Keratinocyte (primary cell): ENCODE results near the gene TIGD7. TPM values are rescaled to one million over a fixed set of nuclear protein-coding genes. Genes with fewer than 3 reads are reported as not detected.

Experiments used
- DNase-seq: peaks from one replicate; pipeline ENCODE4 v3.0.0-alpha.2; 2011; ENCODE audit warnings: low read depth, missing footprints, low spot score
- FAIRE-seq: peaks from 2 replicates; lab custom pipeline; 2011; peaks lifted over from hg19 to GRCh38; lab: Jason Lieb, UNC
- H2AFZ ChIP-seq: 2 replicates; pipeline ENCODE4 v1.6.0; 2012; ENCODE audit warnings: low read length, control low read depth, inconsistent platforms; ENCODE audit not compliant: control insufficient read depth
- H3K27ac ChIP-seq: 2 replicates; pipeline ENCODE4 v1.5.1; 2011; ENCODE audit warnings: low read length; ENCODE audit not compliant: control insufficient read depth, insufficient read depth
- H3K27me3 ChIP-seq: 3 replicates; pipeline ENCODE4 v1.6.0; 2011; ENCODE audit warnings: low read length; ENCODE audit not compliant: control insufficient read depth, insufficient read depth; ENCODE audit errors: extremely low read depth
- H3K36me3 ChIP-seq, 2 experiments: 2 replicates in 1 of 2; 3 replicates in 1 of 2; pipeline ENCODE4 v1.5.1; 2011; ENCODE audit warnings: low read length in 2 of 2, mild to moderate bottlenecking in 1 of 2; ENCODE audit not compliant: control insufficient read depth in 2 of 2, insufficient read depth in 2 of 2; ENCODE audit errors: extremely low read depth in 1 of 2
- H3K4me1 ChIP-seq: 3 replicates; pipeline ENCODE4 v1.5.1; 2011; ENCODE audit warnings: low read length; ENCODE audit not compliant: control insufficient read depth, insufficient read depth; ENCODE audit errors: extremely low read depth
- H3K4me2 ChIP-seq: 3 replicates; pipeline ENCODE4 v1.6.0; 2011; ENCODE audit warnings: low read depth, low read length; ENCODE audit not compliant: control insufficient read depth, insufficient read depth; ENCODE audit errors: extremely low read depth
- H3K4me3 ChIP-seq, 3 experiments: fragments of 200-600 bp in 1 of 3; sonication (generic) in 1 of 3; 2 replicates in 2 of 3; 3 replicates in 1 of 3; pipeline ENCODE4 v1.5.1; 2011 to 2016; ENCODE audit warnings: low read length in 3 of 3, mild to moderate bottlenecking in 3 of 3, control low read depth in 2 of 3, inconsistent platforms in 1 of 3, low read depth in 1 of 3, mixed read lengths in 1 of 3, mixed run types in 1 of 3, moderate library complexity in 1 of 3; ENCODE audit not compliant: control insufficient read depth in 2 of 3, insufficient read depth in 2 of 3; ENCODE audit errors: extremely low read depth in 1 of 3
- H3K79me2 ChIP-seq: 2 replicates; pipeline ENCODE4 v1.6.0; 2012; ENCODE audit warnings: low read length; ENCODE audit not compliant: control insufficient read depth, insufficient read depth
- H3K9ac ChIP-seq: 3 replicates; pipeline ENCODE4 v1.6.0; 2011; ENCODE audit warnings: low read length; ENCODE audit not compliant: control insufficient read depth, insufficient read depth; ENCODE audit errors: extremely low read depth
- H3K9me1 ChIP-seq: 3 replicates; pipeline ENCODE4 v1.6.0; 2011; ENCODE audit warnings: low read length; ENCODE audit not compliant: control insufficient read depth, insufficient read depth; ENCODE audit errors: extremely low read depth
- H3K9me3 ChIP-seq: 2 replicates; pipeline ENCODE4 v1.5.1; 2012; ENCODE audit warnings: low read depth, low read length; ENCODE audit not compliant: control insufficient read depth
- H4K20me1 ChIP-seq: 3 replicates; pipeline ENCODE4 v1.6.0; 2011; ENCODE audit warnings: low read length; ENCODE audit not compliant: control insufficient read depth, insufficient read depth; ENCODE audit errors: extremely low read depth
- EZH2 ChIP-seq: IDR thresholded peaks from one replicate; pipeline ENCODE4 v1.6.1; 2012; ENCODE audit warnings: inconsistent platforms, mild to moderate bottlenecking, low read length, moderate library complexity
- dilution Hi-C: fragments of 300-500 bp; cut with MboI; formaldehyde crosslinking; loops from one replicate; pipeline ENCODE4 v1.7.0; 2020; ENCODE audit warnings: low sequenced_read_pairs; ENCODE audit not compliant: extremely low pct_ligation_motif_present
- polyA plus RNA-seq, 5 experiments: library from polyadenylated mRNA; depleted of rRNA in 3 of 5; stranded (reverse) in 3 of 5; stranded (forward) in 1 of 5; unstranded in 1 of 5; fragments of >200 nt; gene quantifications; 1 replicate in 1 of 5; 2 replicates in 3 of 5; 3 replicates in 1 of 5; pipeline versions ENCODE4 v1.2.1 to v1.2.3, GENCODE V29; 2011 to 2012; ENCODE audit warnings: missing spikeins in 2 of 5, low read depth in 1 of 5, low replicate concordance in 1 of 5
- TF ChIP-seq, protein P1 (sequence below), 3 experiments: IDR thresholded peaks in 1 of 3; conservative IDR thresholded peaks in 1 of 3; optimal IDR thresholded peaks in 1 of 3; 2 replicates in 2 of 3; 3 replicates in 1 of 3; pipeline versions ENCODE3 to v1.5.1; 2011; ENCODE audit warnings: low read length in 3 of 3, mild to moderate bottlenecking in 3 of 3, moderate library complexity in 2 of 3, control low read depth in 1 of 3, inconsistent platforms in 1 of 3; ENCODE audit not compliant: insufficient read depth in 2 of 3; ENCODE audit errors: extremely low read depth in 1 of 3

The TIGD7 gene
- polyA plus RNA-seq, 1 donor (not counting 4 experiments of a cell fraction or from before 2014, with no cell fraction given): 1.6 TPM

DNA sequence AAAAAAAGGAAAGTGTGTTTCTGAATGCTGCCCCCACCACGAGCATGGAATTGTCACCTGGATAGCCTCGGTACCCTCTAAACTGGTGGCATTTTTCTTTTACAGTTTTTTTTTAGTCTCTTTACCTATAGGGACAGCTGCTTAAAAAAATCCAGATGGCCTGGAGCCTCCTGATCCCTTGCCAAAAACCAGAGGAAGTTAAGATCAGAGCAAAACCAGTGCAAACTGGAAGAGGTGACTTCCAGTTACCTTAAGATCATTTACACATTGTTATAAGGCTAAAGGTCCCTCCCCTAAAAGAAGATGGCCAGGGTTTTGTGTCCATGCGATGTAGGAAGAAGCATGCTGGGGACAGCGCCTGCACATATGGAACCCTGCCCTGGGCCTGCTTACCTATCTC, 52.3 kb downstream of the TIGD7 start:
- dilution Hi-C loops: no loop called here
- TF ChIP-seq EZH2: no peak
- TF ChIP-seq, protein P1, sequence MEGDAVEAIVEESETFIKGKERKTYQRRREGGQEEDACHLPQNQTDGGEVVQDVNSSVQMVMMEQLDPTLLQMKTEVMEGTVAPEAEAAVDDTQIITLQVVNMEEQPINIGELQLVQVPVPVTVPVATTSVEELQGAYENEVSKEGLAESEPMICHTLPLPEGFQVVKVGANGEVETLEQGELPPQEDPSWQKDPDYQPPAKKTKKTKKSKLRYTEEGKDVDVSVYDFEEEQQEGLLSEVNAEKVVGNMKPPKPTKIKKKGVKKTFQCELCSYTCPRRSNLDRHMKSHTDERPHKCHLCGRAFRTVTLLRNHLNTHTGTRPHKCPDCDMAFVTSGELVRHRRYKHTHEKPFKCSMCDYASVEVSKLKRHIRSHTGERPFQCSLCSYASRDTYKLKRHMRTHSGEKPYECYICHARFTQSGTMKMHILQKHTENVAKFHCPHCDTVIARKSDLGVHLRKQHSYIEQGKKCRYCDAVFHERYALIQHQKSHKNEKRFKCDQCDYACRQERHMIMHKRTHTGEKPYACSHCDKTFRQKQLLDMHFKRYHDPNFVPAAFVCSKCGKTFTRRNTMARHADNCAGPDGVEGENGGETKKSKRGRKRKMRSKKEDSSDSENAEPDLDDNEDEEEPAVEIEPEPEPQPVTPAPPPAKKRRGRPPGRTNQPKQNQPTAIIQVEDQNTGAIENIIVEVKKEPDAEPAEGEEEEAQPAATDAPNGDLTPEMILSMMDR (optimal IDR thresholded peaks at IDR 0.05 in 1 of 3, IDR thresholded peaks at IDR 0.05 in 1 of 3, conservative IDR thresholded peaks at IDR 0.05 in 1 of 3; ENCODE audit: extremely low read depth in 1 of 3, insufficient read depth in 2 of 3, low read length in 3 of 3): no peak
- H3K27ac ChIP-seq: no peak overlapping the region
- FAIRE-seq (no peak), DNase-seq (no peak)
- H3K4me2 ChIP-seq: no peak overlapping the region
- H3K27me3 ChIP-seq: no peaks in the 10 kb centered on the region
- no peak overlapping the region for H3K4me3 ChIP-seq
- H3K9me3 ChIP-seq: no peaks in the 10 kb centered on the region
- no peaks in the 10 kb centered on the region for H3K79me2 ChIP-seq
- H3K4me1 ChIP-seq: no peaks in the 10 kb centered on the region
- H3K36me3 ChIP-seq: no peaks in the 10 kb centered on the region
- H2AFZ ChIP-seq: no peak overlapping the region
- no peaks in the 10 kb centered on the region for H3K9me1 ChIP-seq
- H3K9ac ChIP-seq: no peak overlapping the region
- no peaks in the 10 kb centered on the region for H4K20me1 ChIP-seq

DNA sequence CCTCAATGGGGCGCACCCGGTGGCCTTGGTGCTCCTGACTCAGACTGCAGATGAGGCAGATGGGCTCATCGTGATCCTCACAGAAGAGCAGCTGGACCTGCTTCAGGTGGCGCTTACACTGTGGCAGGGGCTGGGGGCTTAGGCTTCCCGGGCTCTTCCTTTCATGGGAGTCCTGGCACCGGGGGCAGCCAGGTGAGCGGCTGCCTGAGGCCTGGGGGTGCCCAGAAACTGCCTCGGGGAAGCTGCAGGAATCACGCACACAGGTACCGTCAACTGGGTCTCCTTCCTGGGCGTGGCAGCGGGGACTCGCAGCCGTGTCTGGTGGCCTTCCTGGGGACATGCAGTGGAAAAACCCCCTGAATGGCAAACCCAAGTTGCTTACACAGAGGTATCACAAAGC, 55.8 kb downstream of the TIGD7 start:
- H4K20me1 ChIP-seq: no peaks in the 10 kb centered on the region
- H3K9me1 ChIP-seq: no peaks in the 10 kb centered on the region
- H3K4me1 ChIP-seq: no peaks in the 10 kb centered on the region
- H3K9ac ChIP-seq: no peak overlapping the region
- FAIRE-seq: no peak
- no peaks in the 10 kb centered on the region for H3K79me2 ChIP-seq
- dilution Hi-C loops: no loop called here
- H2AFZ ChIP-seq: no peak overlapping the region
- no peak overlapping the region for H3K27ac ChIP-seq
- H3K4me2 ChIP-seq: no peak overlapping the region
- no peak for DNase-seq
- no peak overlapping the region for H3K4me3 ChIP-seq
- no peaks in the 10 kb centered on the region for H3K27me3 ChIP-seq
- no peaks in the 10 kb centered on the region for H3K9me3 ChIP-seq
- TF ChIP-seq, protein P1 (optimal IDR thresholded peaks at IDR 0.05 in 1 of 3, IDR thresholded peaks at IDR 0.05 in 1 of 3, conservative IDR thresholded peaks at IDR 0.05 in 1 of 3; ENCODE audit: extremely low read depth in 1 of 3, insufficient read depth in 2 of 3, low read length in 3 of 3): no peak
- no peak for TF ChIP-seq EZH2
- no peaks in the 10 kb centered on the region for H3K36me3 ChIP-seq
